Caco-2 (cell line): Measurements from ENCODE around the gene EHD4. TPM values are rescaled to one million over a fixed set of nuclear protein-coding genes. Genes with fewer than 3 reads are reported as not detected.

ENCODE experiments used
- BruUV-seq: library from RNA; stranded (reverse); fragments of 400-500 nt; replicated peaks from 2 replicates; lab custom pipeline; 2021; lab: Mats Ljungman, UMichigan
- CTCF ChIA-PET: fragments of 300-600 bp; sonication (Branson Sonifier 250); formaldehyde crosslinking; loops from one replicate; lab custom pipeline; 2022; ENCODE audit warnings: antibody characterized with exemption; lab: Charles Lee
- POLR2A ChIA-PET: fragments of 300-600 bp; sonication (Branson Sonifier 250); formaldehyde crosslinking; loops from one replicate; lab custom pipeline; 2022; ENCODE audit warnings: antibody characterized with exemption; lab: Charles Lee
- DNase-seq, 2 experiments: peaks; one replicate each; pipeline versions ENCODE4 v3.0.0 to v3.0.0-alpha.2; 2020 to 2022
- H3K27me3 ChIP-seq: replicated peaks from 2 replicates; pipeline ENCODE4 v1.6.0; 2011; ENCODE audit warnings: low read length; ENCODE audit not compliant: control insufficient read depth, insufficient read depth
- H3K36me3 ChIP-seq: 2 replicates; pipeline ENCODE4 v1.5.1; 2011; ENCODE audit warnings: low read length; ENCODE audit not compliant: control insufficient read depth, insufficient read depth
- H3K4me1 ChIP-seq: fragments of 250-450 bp; sonication (Bioruptor Pico); 2 replicates; pipeline ENCODE4 v1.5.1; 2020; ENCODE audit warnings: mild to moderate bottlenecking
- H3K4me3 ChIP-seq: 2 replicates; pipeline ENCODE4 v1.5.1; 2011; ENCODE audit warnings: low read depth, mild to moderate bottlenecking, control low read depth, low read length
- H3K9me3 ChIP-seq: fragments of 250-450 bp; sonication (Bioruptor Pico); 2 replicates; pipeline ENCODE4 v1.5.1; 2020; ENCODE audit warnings: mild to moderate bottlenecking, moderate library complexity
- H3K27ac Mint-ChIP-seq: one replicate; pipeline ENCODE4 v1.8.0; 2022; ENCODE audit warnings: mixed read lengths; ENCODE audit not compliant: unreplicated experiment
- H3K27me3 Mint-ChIP-seq: one replicate; pipeline ENCODE4 v1.8.0; 2022; ENCODE audit warnings: mixed read lengths; ENCODE audit not compliant: insufficient read depth, unreplicated experiment
- H3K36me3 Mint-ChIP-seq: one replicate; pipeline ENCODE4 v1.8.0; 2022; ENCODE audit warnings: mild to moderate bottlenecking, mixed read lengths; ENCODE audit not compliant: insufficient read depth, unreplicated experiment
- H3K4me1 Mint-ChIP-seq: one replicate; pipeline ENCODE4 v1.8.0; 2022; ENCODE audit warnings: low read depth, mixed read lengths; ENCODE audit not compliant: unreplicated experiment
- H3K4me3 Mint-ChIP-seq: one replicate; pipeline ENCODE4 v1.8.0; 2022; ENCODE audit warnings: mild to moderate bottlenecking, moderate library complexity, mixed read lengths; ENCODE audit not compliant: unreplicated experiment
- H3K9me3 Mint-ChIP-seq: one replicate; pipeline ENCODE4 v1.8.0; 2022; ENCODE audit warnings: mixed read lengths; ENCODE audit not compliant: unreplicated experiment
- intact Hi-C: fragments of 100-400 bp; cut with micrococcal nuclease; formaldehyde crosslinking; loops from one replicate; pipeline ENCODE4 v1.10.0; 2022; ENCODE audit not compliant: unreplicated experiment
- total RNA-seq: library from RNA; stranded (reverse); gene quantifications from 2 replicates; pipeline ENCODE4 v1.2.3, GENCODE V29; 2022
- TF ChIP-seq, protein P1 (sequence below), 2 experiments: fragments of 200-600 bp in 1 of 2; IDR thresholded peaks; 1 replicate in 1 of 2; 2 replicates in 1 of 2; pipeline versions ENCODE4 v1.5.1 to v1.8.0; 2011 to 2022; ENCODE audit warnings: antibody characterized with exemption in 1 of 2, control low read depth in 1 of 2, inconsistent platforms in 1 of 2, low read depth in 1 of 2, low read length in 1 of 2, mild to moderate bottlenecking in 1 of 2, moderate library complexity in 1 of 2; ENCODE audit not compliant: insufficient read depth in 1 of 2, severe bottlenecking in 1 of 2, unreplicated experiment in 1 of 2

The EHD4 gene
- total RNA-seq, 1 experiment from 2014 or later, result 31.6 TPM

DNA sequence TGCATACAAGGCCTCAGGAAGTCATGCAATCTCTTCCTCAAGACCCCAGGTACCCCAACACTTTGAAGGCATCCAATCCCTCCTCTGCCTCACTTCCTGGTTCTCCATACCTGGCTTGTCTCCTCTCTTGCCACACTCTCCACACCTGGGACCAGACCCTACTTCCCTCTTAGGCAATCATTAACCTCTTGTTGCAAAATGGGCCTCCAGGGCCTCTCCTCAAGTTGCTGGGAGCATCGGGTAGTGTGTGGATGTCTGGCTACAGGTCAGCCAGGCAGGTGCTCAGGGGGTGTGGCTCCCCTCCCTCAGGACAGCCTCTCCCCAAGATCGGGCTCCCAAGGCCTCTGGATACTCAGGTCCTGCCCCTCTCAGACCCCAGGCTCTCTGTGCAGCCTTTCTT is 39.9 kb upstream of the EHD4 start:
- peaks cover 6% of the 10 kb centered on the region for H3K9me3 Mint-ChIP-seq
- no TSS peak for BruUV-seq
- H3K4me1 ChIP-seq, result peaks cover 57% of the 10 kb centered on the region
- H3K27ac Mint-ChIP-seq, result peak overlapping the region; percentile 91
- no peak overlapping the region; the same call in 1 of the 2 replicates for H3K4me3 ChIP-seq
- TF ChIP-seq, protein P1, sequence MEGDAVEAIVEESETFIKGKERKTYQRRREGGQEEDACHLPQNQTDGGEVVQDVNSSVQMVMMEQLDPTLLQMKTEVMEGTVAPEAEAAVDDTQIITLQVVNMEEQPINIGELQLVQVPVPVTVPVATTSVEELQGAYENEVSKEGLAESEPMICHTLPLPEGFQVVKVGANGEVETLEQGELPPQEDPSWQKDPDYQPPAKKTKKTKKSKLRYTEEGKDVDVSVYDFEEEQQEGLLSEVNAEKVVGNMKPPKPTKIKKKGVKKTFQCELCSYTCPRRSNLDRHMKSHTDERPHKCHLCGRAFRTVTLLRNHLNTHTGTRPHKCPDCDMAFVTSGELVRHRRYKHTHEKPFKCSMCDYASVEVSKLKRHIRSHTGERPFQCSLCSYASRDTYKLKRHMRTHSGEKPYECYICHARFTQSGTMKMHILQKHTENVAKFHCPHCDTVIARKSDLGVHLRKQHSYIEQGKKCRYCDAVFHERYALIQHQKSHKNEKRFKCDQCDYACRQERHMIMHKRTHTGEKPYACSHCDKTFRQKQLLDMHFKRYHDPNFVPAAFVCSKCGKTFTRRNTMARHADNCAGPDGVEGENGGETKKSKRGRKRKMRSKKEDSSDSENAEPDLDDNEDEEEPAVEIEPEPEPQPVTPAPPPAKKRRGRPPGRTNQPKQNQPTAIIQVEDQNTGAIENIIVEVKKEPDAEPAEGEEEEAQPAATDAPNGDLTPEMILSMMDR (IDR thresholded peaks at IDR 0.05; ENCODE audit: insufficient read depth in 1 of 2, low read depth in 1 of 2, low read length in 1 of 2, severe bottlenecking in 1 of 2, unreplicated experiment in 1 of 2), result no peak
- no peaks in the 10 kb centered on the region for H3K27me3 ChIP-seq
- H3K9me3 ChIP-seq, result no peaks in the 10 kb centered on the region
- peak overlapping the region; percentile 68 for H3K4me3 Mint-ChIP-seq
- intact Hi-C loops, result loop anchor here (1.0 kb wide), 2 partner anchors 34 to 45 kb away; no protein-coding TSS in a partner anchor
- no peaks in the 10 kb centered on the region for H3K27me3 Mint-ChIP-seq
- ChIA-PET POLR2A (interaction anchor here (1.0 kb wide), 1 partner anchor 34 kb away, joined by 3 read pairs; no protein-coding TSS in a partner anchor), CTCF (interaction anchor here (0.7 to 1.4 kb wide), 5 partner anchors 10 to 72 kb away, joined by 3 to 8 read pairs (median 5); no protein-coding TSS in a partner anchor)
- DNase-seq, result peak; percentile 92 to 96
- H3K4me1 Mint-ChIP-seq, result peaks cover 49% of the 10 kb centered on the region
- H3K36me3 Mint-ChIP-seq, result peaks cover 15% of the 10 kb centered on the region
- no peaks in the 10 kb centered on the region for H3K36me3 ChIP-seq

- Histone ChIP-seq H3K4me1 (peaks cover 57% of the 10 kb centered on the region), H3K9me3 (no peaks in the 10 kb centered on the region), H3K27me3 (no peaks in the 10 kb centered on the region), H3K4me3 (no peak overlapping the region), H3K36me3 (no peaks in the 10 kb centered on the region)
- H3K9me3 Mint-ChIP-seq, result peaks cover 10% of the 10 kb centered on the region
- H3K4me1 Mint-ChIP-seq, result peaks cover 51% of the 10 kb centered on the region
- H3K27me3 Mint-ChIP-seq, result no peaks in the 10 kb centered on the region
- CTCF ChIA-PET, result no interaction called here
- H3K4me3 Mint-ChIP-seq, result peak overlapping the region; percentile 54
- intact Hi-C loops, result no loop called here
- TF ChIP-seq, protein P1 (IDR thresholded peaks at IDR 0.05; ENCODE audit: insufficient read depth in 1 of 2, low read depth in 1 of 2, low read length in 1 of 2, severe bottlenecking in 1 of 2, unreplicated experiment in 1 of 2), result no peak
- BruUV-seq, result no TSS peak
- peaks cover 15% of the 10 kb centered on the region for H3K36me3 Mint-ChIP-seq
- POLR2A ChIA-PET, result no interaction called here
- H3K27ac Mint-ChIP-seq, result peak overlapping the region; percentile 91
- DNase-seq, result no peak
These were observed 38.7 kb upstream of the EHD4 start for GRCh38 chr15:42011074-42011473.

GRCh38 chr15:42010434-42010833 is 38.1 kb upstream of the EHD4 start:
- CTCF ChIA-PET, result interaction anchor here (1.7 kb wide), 1 partner anchor 47 kb away, joined by 5 read pairs; no protein-coding TSS in a partner anchor
- peak; percentile 52 to 61 for DNase-seq
- BruUV-seq, result no TSS peak
- no peak overlapping the region for H3K4me3 ChIP-seq
- intact Hi-C loops, result no loop called here
- no peaks in the 10 kb centered on the region for H3K36me3 ChIP-seq
- H3K27me3 ChIP-seq, result no peaks in the 10 kb centered on the region
- peaks cover 10% of the 10 kb centered on the region for H3K9me3 Mint-ChIP-seq
- no peaks in the 10 kb centered on the region for H3K27me3 Mint-ChIP-seq
- H3K27ac Mint-ChIP-seq, result peak overlapping the region; percentile 91
- peak overlapping the region; percentile 54 for H3K4me3 Mint-ChIP-seq
- TF ChIP-seq, protein P1 (IDR thresholded peaks at IDR 0.05; ENCODE audit: insufficient read depth in 1 of 2, low read depth in 1 of 2, low read length in 1 of 2, severe bottlenecking in 1 of 2, unreplicated experiment in 1 of 2), result no peak
- POLR2A ChIA-PET, result no interaction called here
- H3K4me1 ChIP-seq, result peaks cover 57% of the 10 kb centered on the region
- H3K36me3 Mint-ChIP-seq, result peaks cover 15% of the 10 kb centered on the region
- H3K9me3 ChIP-seq, result no peaks in the 10 kb centered on the region
- peaks cover 51% of the 10 kb centered on the region for H3K4me1 Mint-ChIP-seq
